Measurements from ENCODE around the gene XPO1.

DNA sequence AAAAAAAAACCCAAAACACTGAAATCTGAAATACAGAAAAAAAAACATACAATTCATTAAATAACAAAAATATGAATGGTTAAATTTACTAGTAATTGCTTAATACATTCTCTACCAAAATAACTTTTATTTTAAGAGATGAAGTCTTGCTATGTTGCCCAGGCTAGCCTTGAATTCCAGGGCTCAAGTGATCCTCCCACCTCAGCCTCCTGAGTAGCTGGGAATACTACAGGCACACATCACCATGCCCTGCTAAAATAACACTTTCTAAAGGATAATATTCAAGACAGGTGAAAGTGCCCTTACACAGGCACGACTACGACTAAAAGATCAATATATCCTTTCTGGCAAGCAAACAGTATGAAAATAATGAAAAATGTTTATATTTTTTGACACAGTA lies 76.8 kb downstream of the XPO1 start:
- TF ChIP-seq GATA2 (IDR thresholded peaks at IDR 0.05; ENCODE audit: low read depth, low read length) (no peak), GATA3 (IDR thresholded peaks at IDR 0.05; ENCODE audit: low read depth, low read length) (no peak)
